SK-MEL-5 (cell line): ENCODE data around the gene LY86. TPM values are rescaled to one million over a fixed set of nuclear protein-coding genes. Genes with fewer than 3 reads are reported as not detected.
"Not testable (repeated sequence)": the region's sequence is repeated elsewhere in the genome, so short reads cannot be mapped to it uniquely, and the experiment has no call there.

Source experiments
- DNase-seq: peaks from one replicate; pipeline ENCODE4 v3.0.0-alpha.2; 2016; ENCODE audit warnings: low read depth, low spot score
- in situ Hi-C: cut with HindIII; loops from 2 replicates; pipeline ENCODE4 v1.10.0; 2016; ENCODE audit warnings: low sequenced_read_pairs, high pct_unique_total_duplicates, low pct_unique_long_range_greater_than_20kb
- total RNA-seq: library from RNA; depleted of rRNA; stranded (reverse); fragments of >200 nt; shearing (Covaris generic); gene quantifications from 2 replicates; pipeline ENCODE4 v1.2.3, GENCODE V29; 2014

Gene LY86
- total RNA-seq, 1 experiment from 2014 or later: not detected

GRCh38 chr6:6610031-6610591 lies 21.6 kb downstream of the LY86 start:
- in situ Hi-C loops: no loop called here
- DNase-seq: no peak

- DNase-seq: no peak
- in situ Hi-C loops: no loop called here
Measured at GRCh38 chr6:6611486-6611885, 23.0 kb downstream of the LY86 start.

GRCh38 chr6:6612308-6612707 lies 23.8 kb downstream of the LY86 start:
- in situ Hi-C loops: no loop called here
- no peak for DNase-seq

- in situ Hi-C loops: not testable (repeated sequence)
Measured at GRCh38 chr6:6613103-6613718, 24.7 kb downstream of the LY86 start.

GRCh38 chr6:6614096-6614982 lies 25.8 kb downstream of the LY86 start:
- in situ Hi-C loops: no loop called here
- DNase-seq: no peak

More at GRCh38 chr6:6613103-6613718, 24.7 kb downstream of the LY86 start:
- not testable (repeated sequence) for DNase-seq

GRCh38 chr6:6614983-6615349 lies 26.4 kb downstream of the LY86 start:
- in situ Hi-C loops: no loop called here
- no peak for DNase-seq

- in situ Hi-C loops: no loop called here
- DNase-seq: no peak
Measured at GRCh38 chr6:6616656-6617055, 28.1 kb downstream of the LY86 start.

- in situ Hi-C loops: no loop called here
- DNase-seq: no peak
Measured at GRCh38 chr6:6619021-6619794, 30.7 kb downstream of the LY86 start.

GRCh38 chr6:6620766-6621425 lies 32.4 kb downstream of the LY86 start:
- in situ Hi-C loops: no loop called here
- DNase-seq: no peak

- in situ Hi-C loops: no loop called here
- no peak for DNase-seq
Measured at GRCh38 chr6:6622501-6622900, 34.0 kb downstream of the LY86 start.

GRCh38 chr6:6623553-6623952 lies 35.0 kb downstream of the LY86 start:
- in situ Hi-C loops: no loop called here
- no peak for DNase-seq

- in situ Hi-C loops: no loop called here
Measured at GRCh38 chr6:6624269-6624990, 35.9 kb downstream of the LY86 start.

GRCh38 chr6:6626187-6626586 lies 37.7 kb downstream of the LY86 start:
- no peak for DNase-seq
- in situ Hi-C loops: no loop called here

More at GRCh38 chr6:6624269-6624990, 35.9 kb downstream of the LY86 start:
- DNase-seq: no peak

GRCh38 chr6:6629402-6629801 lies 40.9 kb downstream of the LY86 start:
- DNase-seq: no peak

GRCh38 chr6:6631053-6631452 lies 42.5 kb downstream of the LY86 start:
- in situ Hi-C loops: no loop called here
- DNase-seq: no peak

More at GRCh38 chr6:6629402-6629801, 40.9 kb downstream of the LY86 start:
- in situ Hi-C loops: no loop called here

GRCh38 chr6:6631534-6632276 lies 43.2 kb downstream of the LY86 start:
- in situ Hi-C loops: no loop called here

More at GRCh38 chr6:6631534-6632276, 43.2 kb downstream of the LY86 start:
- no peak for DNase-seq
